ENCODE data around the gene VAV1. TPM values are rescaled to one million over a fixed set of nuclear protein-coding genes. Genes with fewer than 3 reads are reported as not detected.

VAV1 gene, protein sequence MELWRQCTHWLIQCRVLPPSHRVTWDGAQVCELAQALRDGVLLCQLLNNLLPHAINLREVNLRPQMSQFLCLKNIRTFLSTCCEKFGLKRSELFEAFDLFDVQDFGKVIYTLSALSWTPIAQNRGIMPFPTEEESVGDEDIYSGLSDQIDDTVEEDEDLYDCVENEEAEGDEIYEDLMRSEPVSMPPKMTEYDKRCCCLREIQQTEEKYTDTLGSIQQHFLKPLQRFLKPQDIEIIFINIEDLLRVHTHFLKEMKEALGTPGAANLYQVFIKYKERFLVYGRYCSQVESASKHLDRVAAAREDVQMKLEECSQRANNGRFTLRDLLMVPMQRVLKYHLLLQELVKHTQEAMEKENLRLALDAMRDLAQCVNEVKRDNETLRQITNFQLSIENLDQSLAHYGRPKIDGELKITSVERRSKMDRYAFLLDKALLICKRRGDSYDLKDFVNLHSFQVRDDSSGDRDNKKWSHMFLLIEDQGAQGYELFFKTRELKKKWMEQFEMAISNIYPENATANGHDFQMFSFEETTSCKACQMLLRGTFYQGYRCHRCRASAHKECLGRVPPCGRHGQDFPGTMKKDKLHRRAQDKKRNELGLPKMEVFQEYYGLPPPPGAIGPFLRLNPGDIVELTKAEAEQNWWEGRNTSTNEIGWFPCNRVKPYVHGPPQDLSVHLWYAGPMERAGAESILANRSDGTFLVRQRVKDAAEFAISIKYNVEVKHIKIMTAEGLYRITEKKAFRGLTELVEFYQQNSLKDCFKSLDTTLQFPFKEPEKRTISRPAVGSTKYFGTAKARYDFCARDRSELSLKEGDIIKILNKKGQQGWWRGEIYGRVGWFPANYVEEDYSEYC
- polyA plus RNA-seq (2012; ENCODE audit: low read depth, missing spikeins) = 41.2 TPM

- TF ChIP-seq TAF1 (IDR thresholded peaks at IDR 0.05; ENCODE audit: low read depth, low read length) (no peak), POLR2A (IDR thresholded peaks at IDR 0.05; ENCODE audit: low read depth, low read length) (peak; percentile 74), POLR2AphosphoS5 (IDR thresholded peaks at IDR 0.05; ENCODE audit: low read depth, low read length) (peak; percentile 42; the same call in 1 of the 2 replicates), SPI1 (IDR thresholded peaks at IDR 0.05; ENCODE audit: low read depth, low read length) (peak; percentile 92), PAX5 (IDR thresholded peaks at IDR 0.05; ENCODE audit: insufficient read depth, low read length, severe bottlenecking) (no peak), POU2F2 (IDR thresholded peaks at IDR 0.05; ENCODE audit: low read depth, low read length) (peak; percentile 5; the same call in 1 of the 2 replicates)
- FAIRE-seq = peak; percentile 97
- DNase-seq (ENCODE audit: insufficient read length, low spot score) = peak; percentile 90
Measured at GRCh38 chr19:6772028-6772865, at the start of gene VAV1. TSS of gene VAV1 (plus strand) at chr19:6772708. CDS start at chr19:6772808, 100 bp downstream.

- DNase-seq (ENCODE audit: insufficient read length, low spot score) = no peak
- TF ChIP-seq SPI1 (IDR thresholded peaks at IDR 0.05; ENCODE audit: low read depth, low read length) (no peak), PAX5 (IDR thresholded peaks at IDR 0.05; ENCODE audit: insufficient read depth, low read length, severe bottlenecking) (no peak), TAF1 (IDR thresholded peaks at IDR 0.05; ENCODE audit: low read depth, low read length) (no peak), POLR2AphosphoS5 (IDR thresholded peaks at IDR 0.05; ENCODE audit: low read depth, low read length) (no peak)
- FAIRE-seq = no peak
Measured at GRCh38 chr19:6723108-6723618, 49.3 kb upstream of the VAV1 start.

DNA sequence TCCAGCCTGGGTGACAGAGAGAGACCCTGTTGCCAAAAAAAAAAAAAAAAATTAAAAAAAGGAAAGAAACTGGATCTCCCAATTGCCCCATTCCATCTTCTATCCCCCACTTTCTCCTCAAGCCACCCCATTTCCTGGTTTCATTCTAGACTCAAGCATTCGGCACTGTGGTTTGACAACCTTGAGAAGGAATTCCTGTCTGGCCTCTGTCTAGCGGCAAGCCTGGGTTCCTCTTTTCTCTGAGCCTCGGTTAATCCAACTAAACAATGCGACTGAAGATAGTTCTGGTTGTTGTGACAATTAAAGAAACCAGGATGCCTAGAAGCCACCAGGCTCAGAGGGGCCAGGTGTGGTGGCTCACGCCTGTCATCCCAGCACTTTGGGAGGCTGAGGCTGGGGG lies 48.8 kb upstream of the VAV1 start:
- FAIRE-seq = no peak
- DNase-seq (ENCODE audit: insufficient read length, low spot score) = no peak
- no peak for TF ChIP-seq TAF1 (IDR thresholded peaks at IDR 0.05; ENCODE audit: low read depth, low read length)
- TF ChIP-seq SPI1 (IDR thresholded peaks at IDR 0.05; ENCODE audit: low read depth, low read length) = peak; percentile 80
- no peak for TF ChIP-seq POU2F2 (IDR thresholded peaks at IDR 0.05; ENCODE audit: low read depth, low read length)

GRCh38 chr19:6724631-6725492 lies 47.6 kb upstream of the VAV1 start:
- TF ChIP-seq POLR2AphosphoS5 (IDR thresholded peaks at IDR 0.05; ENCODE audit: low read depth, low read length) (no peak), POU2F2 (IDR thresholded peaks at IDR 0.05; ENCODE audit: low read depth, low read length) (no peak), SPI1 (IDR thresholded peaks at IDR 0.05; ENCODE audit: low read depth, low read length) (no peak), POLR2A (IDR thresholded peaks at IDR 0.05; ENCODE audit: low read depth, low read length) (no peak), PAX5 (IDR thresholded peaks at IDR 0.05; ENCODE audit: insufficient read depth, low read length, severe bottlenecking) (no peak)
- no peak for FAIRE-seq
- no peak for DNase-seq (ENCODE audit: insufficient read length, low spot score)

- DNase-seq (ENCODE audit: insufficient read length, low spot score) (no peak), FAIRE-seq (no peak)
- no peak for TF ChIP-seq POLR2AphosphoS5 (IDR thresholded peaks at IDR 0.05; ENCODE audit: low read depth, low read length)
- no peak for TF ChIP-seq PAX5 (IDR thresholded peaks at IDR 0.05; ENCODE audit: insufficient read depth, low read length, severe bottlenecking)
- TF ChIP-seq SPI1 (IDR thresholded peaks at IDR 0.05; ENCODE audit: low read depth, low read length) = no peak
- TF ChIP-seq POU2F2 (IDR thresholded peaks at IDR 0.05; ENCODE audit: low read depth, low read length) = no peak
- TF ChIP-seq POLR2A (IDR thresholded peaks at IDR 0.05; ENCODE audit: low read depth, low read length) = no peak
- no peak for TF ChIP-seq TAF1 (IDR thresholded peaks at IDR 0.05; ENCODE audit: low read depth, low read length)
Measured at GRCh38 chr19:6725513-6726231, 46.8 kb upstream of the VAV1 start.

DNA sequence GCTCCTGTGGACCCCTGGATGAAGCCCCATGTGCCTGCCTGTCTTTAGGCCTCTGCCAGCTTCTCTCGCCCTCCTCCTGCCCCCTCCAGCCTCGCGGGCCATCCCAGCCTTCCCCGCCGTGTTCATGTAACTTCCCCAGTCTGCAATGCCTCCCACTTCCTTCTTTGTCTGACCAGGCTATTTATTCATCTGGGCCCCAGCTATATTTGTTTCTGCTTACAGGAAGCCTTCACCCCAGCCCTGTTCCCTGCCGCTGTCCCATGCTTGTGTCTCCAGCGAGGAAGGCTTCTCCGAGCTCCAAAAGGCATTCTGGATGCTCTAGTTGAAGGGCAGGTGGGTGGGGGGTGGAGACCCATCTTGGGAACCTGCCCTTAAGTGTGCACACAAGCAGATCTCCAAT lies 44.2 kb upstream of the VAV1 start:
- FAIRE-seq = peak; percentile 88
- DNase-seq (ENCODE audit: insufficient read length, low spot score) = no peak
- TF ChIP-seq POU2F2 (IDR thresholded peaks at IDR 0.05; ENCODE audit: low read depth, low read length) (no peak), SPI1 (IDR thresholded peaks at IDR 0.05; ENCODE audit: low read depth, low read length) (peak; percentile 87)

- no peak for FAIRE-seq
- no peak for TF ChIP-seq SPI1 (IDR thresholded peaks at IDR 0.05; ENCODE audit: low read depth, low read length)
- TF ChIP-seq TAF1 (IDR thresholded peaks at IDR 0.05; ENCODE audit: low read depth, low read length) = no peak
- no peak for TF ChIP-seq POLR2AphosphoS5 (IDR thresholded peaks at IDR 0.05; ENCODE audit: low read depth, low read length)
- TF ChIP-seq POLR2A (IDR thresholded peaks at IDR 0.05; ENCODE audit: low read depth, low read length) = no peak
- no peak for TF ChIP-seq PAX5 (IDR thresholded peaks at IDR 0.05; ENCODE audit: insufficient read depth, low read length, severe bottlenecking)
- no peak for TF ChIP-seq POU2F2 (IDR thresholded peaks at IDR 0.05; ENCODE audit: low read depth, low read length)
- no peak for DNase-seq (ENCODE audit: insufficient read length, low spot score)
Measured at GRCh38 chr19:6729573-6730152, 42.8 kb upstream of the VAV1 start.

Data from GM12891 (cell line).